GM18907 (cell line): ENCODE results near the gene ACSM6.
"Not testable (repeated sequence)": the region's sequence is repeated elsewhere in the genome, so short reads cannot be mapped to it uniquely, and the experiment has no call there.

ENCODE experiments used
- ATAC-seq: cut with Tn5 transposase; IDR thresholded peaks from one replicate; pipeline ENCODE4 v1.9.1; 2021; ENCODE audit warnings: mild to moderate bottlenecking, moderate library complexity; ENCODE audit not compliant: unreplicated experiment

ACSM6 gene

DNA sequence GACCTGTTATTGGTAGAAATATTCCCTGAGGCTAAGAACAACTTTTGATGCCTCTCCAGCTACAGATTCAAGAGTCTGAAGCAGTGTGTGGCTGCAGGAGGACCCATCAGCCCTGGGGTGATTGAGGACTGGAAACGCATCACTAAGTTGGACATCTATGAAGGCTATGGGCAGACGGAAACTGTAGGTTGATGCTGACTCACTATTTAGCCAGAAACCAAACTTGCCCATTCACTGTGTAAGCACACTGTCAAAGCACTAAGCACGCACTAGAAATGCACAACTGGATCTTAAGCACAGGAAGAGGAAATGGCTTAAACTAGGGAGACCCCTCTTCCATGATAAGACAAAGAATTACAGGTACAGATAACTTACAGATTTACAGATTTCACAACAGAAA is 20.8 kb downstream of the ACSM6 start:
- ATAC-seq: no peak

DNA sequence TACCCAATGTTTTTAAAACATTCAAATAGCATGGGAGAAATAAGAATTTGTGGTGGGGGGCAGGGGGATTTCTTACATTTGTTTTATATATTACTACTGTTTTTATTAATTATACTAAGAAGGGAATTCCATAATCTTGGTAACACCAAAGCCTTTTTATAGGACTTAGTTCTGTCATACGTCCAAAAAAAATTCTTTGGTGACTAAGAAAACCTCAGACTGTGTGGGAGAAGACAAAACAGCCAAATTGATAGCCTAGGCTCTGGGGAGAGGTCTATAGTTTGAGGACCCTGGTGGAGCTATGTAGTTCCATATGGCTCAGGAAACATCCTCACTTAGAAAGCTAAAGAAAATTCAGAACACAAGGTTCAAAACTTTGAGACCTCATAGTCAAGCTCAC is 23.4 kb downstream of the ACSM6 start:
- ATAC-seq: no peak

DNA sequence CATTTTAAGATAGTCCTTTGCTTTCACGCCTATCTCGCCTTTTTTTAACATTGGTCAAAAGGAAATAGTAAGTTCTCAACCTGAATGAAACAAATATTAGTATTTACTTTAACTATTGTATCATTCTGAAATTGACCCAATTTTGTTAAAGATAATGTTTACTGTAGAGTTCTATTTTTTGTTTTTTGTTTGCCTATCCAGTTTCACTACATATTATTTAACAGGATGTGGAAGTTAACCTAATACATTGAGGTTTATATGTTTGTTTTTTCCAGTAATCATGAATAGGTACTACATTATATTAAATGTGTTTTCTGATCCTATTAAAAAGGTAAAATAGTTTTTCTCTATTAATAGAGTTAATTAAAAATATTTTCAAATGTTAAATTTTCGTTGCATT is 26.5 kb downstream of the ACSM6 start:
- ATAC-seq: no peak

DNA sequence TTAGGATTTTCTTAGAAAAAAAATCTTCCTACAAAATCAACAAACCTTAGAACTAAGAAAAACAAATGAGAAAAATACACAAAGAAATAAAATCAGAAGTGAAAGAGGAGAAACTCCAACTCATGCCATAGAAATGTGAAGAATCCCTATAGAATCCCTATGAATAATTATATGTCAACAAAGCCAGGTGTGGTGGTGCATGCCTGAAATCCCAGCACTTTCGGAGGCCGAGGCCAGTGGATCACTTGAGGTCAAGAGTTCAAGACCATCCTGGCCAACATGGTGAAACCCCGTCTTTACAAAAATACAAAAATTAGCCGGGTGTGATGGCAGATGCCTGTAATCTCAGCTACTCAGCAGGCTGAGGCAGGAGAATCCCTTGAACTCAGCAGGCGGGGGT is 27.1 kb downstream of the ACSM6 start:
- ATAC-seq: no peak

DNA sequence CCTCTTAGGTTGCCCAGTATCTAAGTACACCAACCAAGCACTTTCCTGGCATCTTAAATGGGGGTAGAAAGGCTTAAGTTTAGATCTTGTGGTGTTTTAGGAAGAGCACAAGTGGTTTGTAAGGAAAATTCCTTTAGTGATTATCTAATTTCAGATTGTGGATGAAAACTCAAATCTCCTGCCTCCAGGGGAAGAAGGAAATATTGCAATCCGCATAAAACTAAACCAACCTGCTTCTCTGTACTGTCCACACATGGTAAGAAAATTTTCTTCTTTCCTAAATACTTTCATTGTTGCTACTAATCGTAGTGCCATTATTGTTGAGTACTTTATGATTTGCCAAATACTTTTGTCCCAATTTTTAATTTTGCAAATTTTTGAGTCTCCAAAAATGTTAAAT is 31.1 kb downstream of the ACSM6 start:
- ATAC-seq: no peak

DNA sequence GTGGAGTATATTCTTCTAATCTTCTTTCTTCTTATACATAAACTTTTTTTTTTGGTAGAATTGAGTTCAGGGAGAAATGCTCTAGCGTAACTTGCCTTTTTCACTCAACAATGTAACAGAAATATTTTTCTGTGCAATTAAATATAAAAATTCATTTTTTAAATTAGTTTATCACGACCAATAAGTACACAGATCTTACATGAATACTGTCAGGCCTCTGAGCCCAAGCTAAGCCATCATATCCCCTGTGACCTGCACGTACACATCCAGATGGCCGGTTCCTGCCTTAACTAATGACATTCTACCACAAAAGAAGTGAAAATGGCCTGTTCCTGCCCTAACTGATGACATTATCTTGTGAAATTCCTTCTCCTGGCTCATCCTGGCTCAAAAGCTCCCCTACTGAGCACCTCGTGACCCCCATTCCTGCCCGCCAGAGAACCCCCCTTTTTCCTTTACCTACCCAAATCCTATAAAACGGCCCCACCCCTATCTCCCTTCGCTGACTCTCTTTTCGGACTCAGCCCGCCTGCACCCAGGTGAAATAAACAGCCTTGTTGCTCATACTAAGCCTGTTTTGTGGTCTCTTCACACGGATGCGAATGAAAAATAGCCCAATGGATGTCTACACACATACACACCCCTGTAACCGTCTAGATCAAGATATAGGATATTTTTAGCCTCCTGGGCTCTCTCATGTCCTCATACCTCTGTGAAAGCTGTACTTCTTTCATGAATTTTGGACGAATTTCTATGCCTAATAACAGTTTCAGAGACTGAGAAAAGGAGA is 35.1 kb downstream of the ACSM6 start:
- not testable (repeated sequence) for ATAC-seq

DNA sequence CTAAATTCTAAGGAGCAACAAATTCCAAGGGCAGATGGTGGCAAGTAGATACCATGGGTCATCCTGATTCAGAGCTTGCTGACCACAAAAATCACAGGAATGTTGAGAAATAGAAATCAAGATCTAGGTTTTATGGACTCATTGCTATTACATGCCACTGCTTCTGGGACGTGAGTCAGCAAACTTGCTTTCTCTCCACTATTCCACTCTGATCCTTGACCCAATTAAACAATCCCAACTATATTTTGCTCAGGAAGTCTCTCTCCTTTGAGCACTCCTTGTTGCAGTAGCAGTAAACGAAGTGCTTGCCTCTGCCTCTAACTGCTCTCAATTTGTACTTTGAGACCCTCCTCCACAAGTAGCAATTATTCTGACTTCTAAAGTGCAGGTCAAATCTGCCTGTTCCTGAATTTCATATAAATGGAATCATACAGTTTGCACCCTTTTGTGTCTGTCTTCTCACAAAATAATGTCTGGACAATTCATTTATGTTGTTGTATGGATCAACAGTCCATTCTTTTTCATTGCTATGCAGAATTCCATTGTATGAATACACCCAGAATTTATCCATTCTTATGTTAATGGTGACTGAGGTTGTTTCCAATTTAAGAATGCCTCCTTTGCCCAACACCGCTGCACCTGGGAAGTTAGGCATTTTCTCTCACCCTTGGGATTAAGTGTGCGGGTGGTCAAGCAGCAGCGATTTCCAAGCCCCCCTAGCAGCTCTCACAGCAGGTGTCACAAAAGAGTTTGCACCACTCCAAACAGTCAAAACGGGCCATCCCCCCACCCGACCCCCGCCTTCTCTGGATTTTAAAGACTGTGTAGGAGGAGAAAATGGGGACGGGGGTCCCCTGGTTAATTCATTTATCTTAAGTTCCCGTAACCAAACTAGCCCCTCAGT is 35.9 kb downstream of the ACSM6 start:
- no peak for ATAC-seq

DNA sequence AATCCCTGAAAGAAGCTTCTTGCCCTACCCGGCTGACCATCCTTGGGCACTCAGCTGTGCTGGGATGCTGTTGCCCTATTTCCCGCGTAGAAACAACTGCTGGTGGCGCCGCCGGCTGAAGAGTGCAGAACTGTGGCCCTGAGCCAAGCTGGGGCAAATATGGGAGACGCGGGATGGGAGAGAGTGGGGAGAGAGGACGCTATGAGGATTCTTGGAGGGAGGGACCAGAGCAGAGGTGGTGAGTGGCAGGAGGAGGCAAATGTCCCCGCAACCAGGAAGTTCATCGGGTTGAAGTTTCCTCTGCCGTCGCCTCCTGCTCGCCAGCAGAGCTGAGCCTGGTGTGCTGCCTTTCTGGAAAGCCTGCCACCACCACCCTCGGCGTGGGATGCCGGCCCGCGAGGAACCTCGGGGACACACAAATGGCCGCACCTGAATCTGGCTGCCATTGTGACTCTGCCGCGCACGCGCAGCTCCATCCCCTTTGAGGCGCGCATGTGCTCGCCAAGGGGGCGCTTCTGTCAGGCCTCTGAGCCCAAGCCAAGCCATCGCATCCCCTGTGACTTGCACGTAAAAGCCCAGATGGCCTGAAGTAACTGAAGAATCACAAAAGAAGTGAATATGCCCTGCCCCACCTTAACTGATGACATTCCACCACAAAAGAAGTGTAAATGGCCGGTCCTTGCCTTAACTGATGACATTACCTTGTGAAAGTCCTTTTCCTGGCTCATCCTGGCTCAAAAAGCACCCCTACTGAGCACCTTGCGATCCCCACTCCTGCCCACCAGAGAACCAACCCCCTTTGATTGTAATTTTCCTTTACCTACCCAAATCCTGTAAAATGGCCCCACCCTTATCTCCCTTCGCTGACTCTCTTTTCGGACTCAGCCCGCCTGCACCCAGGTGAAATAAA is 36.9 kb downstream of the ACSM6 start:
- ATAC-seq: peak; percentile 56

DNA sequence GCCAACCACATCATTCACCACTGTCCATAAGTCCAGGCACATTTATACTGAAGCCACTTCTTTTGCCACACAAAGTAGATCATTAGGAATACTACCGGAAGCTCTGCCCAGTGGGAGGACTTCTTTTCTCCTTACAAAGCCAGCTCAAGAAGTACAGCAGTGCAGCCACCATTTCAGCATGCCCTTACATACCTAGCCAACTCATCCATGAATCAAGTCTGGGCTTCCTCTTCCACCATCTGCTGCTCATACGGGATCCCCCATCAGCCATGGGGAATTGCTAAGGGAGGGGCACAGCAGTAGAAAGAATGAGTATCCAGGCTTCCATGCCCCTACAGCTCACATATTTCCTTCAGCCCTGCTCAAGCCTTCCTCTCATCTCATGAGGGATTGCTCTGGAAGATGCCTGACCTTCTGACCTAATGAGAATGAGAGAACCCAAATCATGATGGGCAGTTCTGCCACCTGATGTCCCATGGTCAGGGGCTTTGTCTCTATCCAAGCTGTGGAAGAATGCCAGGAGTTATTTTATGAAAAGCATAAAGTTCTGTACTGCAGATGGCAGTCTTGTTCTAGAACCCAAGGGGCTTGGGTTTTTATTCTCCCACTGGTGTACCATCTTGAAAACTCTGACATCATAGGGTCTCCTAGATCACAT is 39.5 kb downstream of the ACSM6 start:
- no peak for ATAC-seq

DNA sequence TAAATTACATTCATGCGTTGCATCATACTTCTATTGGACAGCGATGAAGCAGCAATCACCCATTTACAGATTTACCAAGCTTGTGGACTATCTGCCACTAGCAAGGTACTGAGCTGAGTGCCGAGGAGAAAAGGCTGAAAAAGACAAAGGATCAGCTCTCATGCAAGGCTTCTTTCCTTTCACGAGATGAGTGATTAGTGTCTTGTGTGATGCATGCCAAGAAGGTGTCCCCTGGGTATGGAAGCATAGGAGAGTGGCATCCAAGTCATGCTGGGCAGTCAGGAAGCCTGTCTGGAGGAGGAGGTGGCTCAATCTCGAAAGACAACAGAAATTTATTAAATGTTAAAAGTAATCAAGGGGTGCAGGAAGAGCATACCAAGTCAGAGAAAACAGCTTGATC is 40.9 kb downstream of the ACSM6 start:
- no peak for ATAC-seq

DNA sequence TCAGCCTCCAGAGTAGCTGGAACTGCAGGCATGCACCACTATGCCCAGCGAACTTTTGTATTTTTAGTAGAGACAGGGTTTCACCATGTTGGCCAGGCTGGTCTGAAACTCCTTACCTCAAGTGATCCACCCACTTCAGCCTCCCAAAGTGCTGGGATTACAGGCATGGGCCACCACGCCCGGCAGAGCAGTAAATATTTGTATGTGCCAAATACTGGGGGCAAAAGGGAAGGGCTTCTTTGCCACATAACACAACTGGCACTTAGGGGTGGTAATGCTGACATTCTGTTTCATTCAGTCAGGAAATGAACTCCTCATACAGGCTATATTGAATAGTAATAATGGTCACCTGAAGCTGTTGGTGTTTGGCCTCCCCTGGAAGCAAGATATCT is 41.6 kb downstream of the ACSM6 start:
- no peak for ATAC-seq

DNA sequence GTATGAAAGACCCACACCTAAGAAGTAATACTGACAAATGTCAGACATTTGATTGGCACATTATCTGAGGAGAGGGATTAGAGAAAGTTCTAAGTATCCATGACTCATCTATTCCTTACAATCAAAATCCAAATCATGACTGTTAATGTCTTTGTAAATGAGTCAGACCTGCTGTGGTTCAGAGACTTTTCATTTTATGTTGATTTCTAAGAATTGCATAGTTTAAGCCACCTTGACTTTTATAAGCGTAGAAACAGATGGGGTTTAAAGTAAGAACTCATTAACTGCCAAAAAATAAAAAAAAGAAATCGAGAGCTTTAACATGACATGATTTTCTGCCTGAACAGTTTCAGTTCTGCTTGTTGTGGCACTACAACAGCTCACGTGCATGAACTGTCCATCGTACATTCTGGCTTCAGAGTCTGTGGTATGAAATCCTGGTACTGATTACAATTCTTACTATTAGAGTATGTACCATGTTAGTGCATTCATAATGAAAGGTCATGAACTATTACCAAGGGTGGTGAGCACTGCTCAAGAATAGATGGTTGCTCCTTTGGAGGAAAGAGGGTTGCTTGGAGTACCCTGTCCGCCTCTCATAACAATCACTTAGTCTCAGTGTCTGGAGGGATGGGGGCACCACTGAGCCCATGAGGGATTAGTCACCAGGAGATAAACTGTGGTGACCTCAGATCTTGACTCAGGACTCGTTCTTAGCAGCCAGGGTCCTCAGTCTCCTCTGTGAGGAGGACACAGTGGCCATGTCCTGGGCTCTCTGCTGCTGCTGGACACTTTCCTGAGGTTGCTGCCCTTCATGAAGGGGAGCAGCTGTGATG is 42.2 kb downstream of the ACSM6 start:
- peak; percentile 98 for ATAC-seq

DNA sequence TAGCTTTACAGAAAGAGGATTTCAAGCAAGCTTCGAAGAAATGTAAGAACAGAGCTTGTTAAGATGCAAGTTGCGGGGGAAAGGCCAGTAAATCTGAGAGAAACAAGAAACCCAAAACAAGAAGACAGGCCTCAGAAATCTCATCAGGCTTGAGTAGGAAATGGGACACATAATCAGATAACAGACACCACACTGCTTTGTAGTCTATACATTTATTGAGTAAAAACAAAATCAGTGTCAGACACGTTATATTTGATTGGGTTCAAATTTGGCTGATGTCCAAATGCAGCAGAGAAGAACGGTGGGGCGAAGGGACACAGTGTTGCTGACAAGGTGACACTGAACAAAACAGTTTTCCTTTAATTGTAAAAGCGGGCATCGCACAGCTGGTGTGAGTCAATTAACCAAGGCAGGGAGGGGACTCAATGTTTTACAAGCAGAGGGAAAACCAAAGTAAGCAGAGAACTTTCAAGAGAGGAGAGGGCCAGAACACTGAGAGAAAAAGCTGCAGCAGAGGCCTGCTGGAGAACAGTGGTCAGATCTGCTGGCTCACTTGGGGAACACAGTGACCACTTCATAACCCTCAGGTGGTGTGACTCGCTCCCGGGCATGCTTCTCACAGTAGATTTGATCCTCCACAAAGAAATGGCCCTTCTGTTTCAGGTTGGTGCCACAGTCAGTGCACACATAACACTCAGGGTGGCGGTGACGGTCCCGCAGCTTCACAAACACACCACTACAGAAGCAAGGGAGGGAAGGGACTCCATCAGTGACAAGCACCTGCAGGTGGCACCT is 43.5 kb downstream of the ACSM6 start:
- ATAC-seq: no peak

DNA sequence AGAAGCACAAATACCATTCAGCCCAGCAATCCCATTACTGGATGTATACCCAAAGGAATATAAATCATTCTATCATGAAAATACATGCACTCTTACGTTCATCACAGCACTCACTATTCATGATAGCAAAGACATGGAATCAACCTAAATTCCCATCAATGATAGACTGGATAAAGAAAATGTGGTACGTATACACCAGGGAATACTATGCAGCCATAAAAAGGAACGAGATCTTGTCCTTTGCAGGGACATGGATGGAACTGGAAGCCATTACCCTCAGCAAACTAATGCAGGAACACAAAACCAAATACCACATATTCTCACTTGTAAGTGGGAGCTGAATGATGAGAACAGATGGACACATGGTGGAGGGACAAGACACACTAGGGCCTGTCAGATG is 46.1 kb downstream of the ACSM6 start:
- ATAC-seq: not testable (repeated sequence)

DNA sequence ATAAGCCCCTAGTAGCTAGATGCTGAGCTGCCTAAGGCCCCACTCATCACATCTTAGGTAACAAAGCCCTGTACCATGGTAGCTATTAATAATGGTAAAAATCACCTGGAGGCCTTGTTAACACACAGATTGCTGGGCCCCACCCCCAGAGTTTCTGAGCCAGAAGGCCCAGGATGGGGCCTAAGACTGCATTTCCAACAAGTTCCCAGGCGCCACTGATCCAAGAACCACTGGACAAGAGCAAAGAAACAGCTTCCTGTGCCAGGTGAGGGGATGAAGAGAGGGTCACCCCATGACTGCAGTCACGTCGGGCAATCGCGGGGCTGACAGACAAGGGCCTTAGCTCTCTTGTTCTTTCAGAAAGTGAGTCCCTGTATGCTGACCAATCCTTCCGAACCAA is 46.8 kb downstream of the ACSM6 start:
- no peak for ATAC-seq

DNA sequence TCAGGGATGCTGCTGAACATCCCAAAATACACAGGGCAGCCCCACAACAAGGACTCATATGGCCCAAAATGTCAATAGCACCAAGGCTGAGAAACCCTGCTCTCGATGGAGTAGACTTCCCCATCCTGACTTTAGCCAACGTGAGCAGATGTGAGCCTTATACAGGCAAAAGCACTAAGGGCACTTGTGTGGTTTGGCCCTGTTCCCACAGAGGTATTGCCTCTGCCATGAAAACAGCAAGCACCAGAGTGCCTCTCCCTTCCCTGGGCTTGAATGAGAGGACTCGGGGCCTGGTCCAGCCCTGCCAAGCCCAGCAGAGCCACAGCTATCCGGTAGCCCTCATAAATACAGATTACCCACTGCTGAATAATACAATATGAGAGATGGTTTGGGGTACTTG is 47.5 kb downstream of the ACSM6 start:
- ATAC-seq: no peak

DNA sequence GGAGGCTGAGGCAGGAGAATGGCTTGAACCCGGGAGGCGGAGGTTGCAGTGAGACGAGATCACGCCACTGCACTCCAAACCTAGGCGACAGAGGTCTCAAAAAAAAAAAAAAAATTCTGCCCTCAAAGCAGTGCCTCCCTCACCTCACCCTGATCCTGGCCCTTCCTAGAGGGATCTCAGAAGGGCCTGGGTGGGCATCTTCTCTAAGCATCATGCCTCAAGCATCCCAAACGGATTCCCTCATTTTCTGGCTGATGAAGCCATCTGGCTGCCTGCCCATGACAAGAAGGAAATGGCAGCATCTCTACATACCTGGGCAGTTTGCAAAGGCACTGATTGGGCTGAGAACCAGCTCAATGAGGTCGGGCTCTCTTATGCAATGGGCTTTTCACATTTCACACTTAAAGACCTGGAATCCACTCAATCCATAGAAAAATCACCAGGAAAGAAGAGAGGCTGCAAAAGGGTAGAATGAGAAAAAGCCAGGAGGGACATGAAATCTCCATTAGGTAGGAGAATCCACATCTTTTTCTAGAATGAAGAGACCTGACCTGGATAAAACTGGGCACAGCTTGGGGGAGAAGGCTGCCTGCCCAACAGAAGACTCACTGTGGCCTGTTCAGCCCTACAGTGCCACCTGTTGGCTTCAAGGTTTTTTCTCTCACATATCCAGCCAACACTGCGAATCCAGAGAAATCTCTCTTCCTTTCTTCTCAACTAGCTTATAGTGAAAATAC is 48.7 kb downstream of the ACSM6 start:
- no peak for ATAC-seq

DNA sequence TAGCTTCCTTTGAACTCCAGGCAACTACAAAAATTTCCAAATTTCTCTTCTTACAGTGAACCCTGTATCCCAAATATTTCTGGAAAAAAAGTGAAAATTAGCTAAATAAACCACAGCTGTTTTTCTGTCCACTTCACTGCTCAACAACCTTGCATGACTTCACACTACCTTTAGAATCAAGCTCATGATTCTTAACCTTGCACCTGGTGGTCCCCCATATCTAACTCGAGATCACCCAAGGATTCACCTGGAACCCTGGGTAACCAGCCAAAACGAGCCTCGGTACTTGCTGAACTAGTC is 49.2 kb downstream of the ACSM6 start:
- ATAC-seq: no peak
